NB4 (cell line): ENCODE measurements around the gene CD3G.

ENCODE experiments used
- CTCF ChIP-seq: IDR thresholded peaks from one replicate; pipeline ENCODE4 v1.5.1; 2012; ENCODE audit warnings: low read depth, low read length
- POLR2A ChIP-seq: IDR thresholded peaks from 2 replicates; pipeline ENCODE4 v1.6.1; 2011; ENCODE audit warnings: mild to moderate bottlenecking; ENCODE audit not compliant: insufficient read length; ENCODE audit errors: extremely low read depth

GRCh38 chr11:118396097-118396501, 52.0 kb downstream of the CD3G start:
- TF ChIP-seq CTCF = no peak
- TF ChIP-seq POLR2A = no peak
